Measurements from ENCODE around the gene ZBTB45. TPM values are rescaled to one million over a fixed set of nuclear protein-coding genes. Genes with fewer than 3 reads are reported as not detected.
"Not testable (repeated sequence)": the region's sequence is repeated elsewhere in the genome, so short reads cannot be mapped to it uniquely, and the experiment has no call there.

ZBTB45 gene
- total and polyA plus RNA-seq, 5 experiments from 2014 or later, result 2.8 to 23.0 (median 5.3) TPM

DNA sequence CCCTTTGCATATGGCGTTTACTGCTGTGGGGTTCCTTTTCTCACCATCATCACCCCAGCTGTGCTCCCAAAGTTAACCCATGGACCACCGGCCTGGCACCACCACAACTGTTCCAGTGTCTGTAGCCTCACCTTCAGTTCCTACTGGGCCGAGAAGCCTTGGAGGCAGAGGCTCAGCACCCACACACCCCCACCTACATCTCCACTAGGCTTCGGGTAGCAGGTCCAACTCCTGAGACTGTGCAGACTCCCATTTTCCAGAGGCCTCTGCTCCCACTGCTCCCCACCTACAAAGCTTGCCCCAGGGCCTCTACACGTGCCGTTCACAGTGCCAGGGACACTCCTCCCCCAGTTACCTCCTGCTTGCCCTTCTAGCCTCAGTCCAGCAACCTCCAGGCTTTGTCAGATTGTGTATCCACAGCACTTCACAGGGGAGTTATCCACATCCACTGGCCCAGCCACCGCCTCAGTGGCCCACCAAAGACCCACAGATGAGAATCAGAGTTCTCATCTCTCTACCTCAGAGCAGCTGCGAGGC, 21.9 kb downstream of the ZBTB45 start:
- peak overlapping the region in 5 of 10 donors; percentile 3 to 91 (median 66) for H3K27ac Mint-ChIP-seq
- DNase-seq, result no peak

DNA sequence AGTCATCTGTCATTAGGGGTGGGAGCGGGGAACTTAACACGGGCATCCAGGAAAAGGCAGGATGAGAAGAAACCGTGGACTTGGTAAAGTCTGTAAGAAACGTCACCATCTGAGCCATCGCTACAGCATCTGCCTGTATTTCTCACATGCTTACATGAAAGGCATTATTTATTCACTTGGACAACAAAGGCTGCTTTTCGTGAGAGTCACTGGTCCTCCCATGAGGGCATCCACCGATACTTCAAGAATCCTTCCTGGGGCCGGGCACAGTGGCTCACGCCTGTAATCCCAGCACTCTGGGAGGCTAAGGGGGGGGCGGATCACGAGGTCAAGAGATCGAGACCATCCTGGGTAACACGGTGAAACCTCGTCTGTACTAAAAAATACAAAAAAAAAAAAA, 27.3 kb downstream of the ZBTB45 start:
- ATAC-seq (no peak), DNase-seq (no peak)
- Mint-ChIP-seq H3K36me3 (no peaks in the 10 kb centered on the region), H3K9me3 (no peaks in the 10 kb centered on the region), H3K4me3 (no peak overlapping the region), H3K4me1 (peaks cover 0 to 9% (median 5%) of the 10 kb centered on the region in 4 donors), H3K27me3 (no peaks in the 10 kb centered on the region), H3K27ac (no peak overlapping the region)
- POLR2A ChIA-PET, result interaction anchor here (0.8 kb wide), 1 partner anchor 27 kb away, joined by 3 read pairs; the partner anchor contains the start of gene ZBTB45

More for the DNA sequence above, 21.9 kb downstream of the ZBTB45 start:
- Mint-ChIP-seq H3K4me1 (peaks cover 14 to 30% (median 22%) of the 10 kb centered on the region in 4 donors), H3K4me3 (peak overlapping the region; percentile 54 to 94 (median 64)), H3K27me3 (no peaks in the 10 kb centered on the region), H3K9me3 (peaks cover 0 to 32% (median 10%) of the 10 kb centered on the region in 9 donors), H3K36me3 (peaks cover 0 to 5% (median 0%) of the 10 kb centered on the region in 3 donors)
- POLR2A ChIA-PET, result interaction anchor here (0.6 to 1.7 kb wide), 3 partner anchors 21 to 315 kb away, joined by 3 to 5 read pairs (median 4); partner anchors contain the start of gene ZNF274
- no peak for ATAC-seq

GRCh38 chr19:58491393-58491792, 28.2 kb downstream of the ZBTB45 start:
- Mint-ChIP-seq H3K36me3 (no peaks in the 10 kb centered on the region), H3K27ac (peak overlapping the region in 3 of 10 donors; percentile 13 to 65 (median 43)), H3K4me1 (peaks cover 0 to 5% (median 2%) of the 10 kb centered on the region in 4 donors), H3K9me3 (no peaks in the 10 kb centered on the region), H3K4me3 (no peak overlapping the region), H3K27me3 (no peaks in the 10 kb centered on the region)
- DNase-seq, result no peak
- POLR2A ChIA-PET, result no interaction called here
- no peak for ATAC-seq

DNA sequence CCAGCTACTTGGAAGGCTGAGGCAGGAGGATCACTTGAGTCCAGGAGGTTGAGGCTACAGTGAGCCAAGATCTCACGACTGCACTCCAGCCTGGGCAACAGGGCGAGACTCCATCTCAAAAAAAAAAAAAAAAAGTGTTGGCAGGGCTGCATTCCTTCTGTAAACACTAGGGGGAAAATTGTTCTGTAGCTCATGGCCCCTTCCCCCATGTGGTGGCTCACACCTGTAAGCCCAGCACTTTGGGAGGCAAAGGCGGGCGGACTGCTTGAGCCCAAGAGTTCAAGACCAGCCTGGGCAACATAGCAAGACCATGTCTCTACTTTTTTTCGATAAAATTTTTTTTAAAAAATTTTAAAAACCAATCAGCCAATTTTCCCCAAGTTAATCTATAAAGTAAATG, 35.3 kb downstream of the ZBTB45 start:
- not testable (repeated sequence) for H3K9me3 Mint-ChIP-seq, H3K36me3 Mint-ChIP-seq, DNase-seq, H3K4me3 Mint-ChIP-seq, ATAC-seq, H3K4me1 Mint-ChIP-seq, H3K27ac Mint-ChIP-seq, H3K27me3 Mint-ChIP-seq
- POLR2A ChIA-PET, result interaction anchor here (0.6 to 1.4 kb wide), 7 partner anchors 11 to 76 kb away, joined by 3 to 8 read pairs (median 5); partner anchors contain the start of gene ZNF584

GRCh38 chr19:58483776-58484175, 35.8 kb downstream of the ZBTB45 start:
- Mint-ChIP-seq H3K4me3 (no peak overlapping the region), H3K9me3 (no peaks in the 10 kb centered on the region), H3K4me1 (peaks cover 0 to 3% (median 0%) of the 10 kb centered on the region in 4 donors), H3K27me3 (no peaks in the 10 kb centered on the region), H3K27ac (no peak overlapping the region), H3K36me3 (peaks cover 0 to 11% (median 0%) of the 10 kb centered on the region in 3 donors)
- POLR2A ChIA-PET, result interaction anchor here (0.7 to 1.4 kb wide), 5 partner anchors 11 to 75 kb away, joined by 3 to 8 read pairs (median 5); partner anchors contain the start of gene ZNF584
- DNase-seq (no peak), ATAC-seq (no peak)

- Mint-ChIP-seq H3K4me3 (no peak overlapping the region), H3K27ac (peak overlapping the region in 2 of 10 donors; percentile 17 to 92), H3K4me1 (peaks cover 0 to 3% (median 0%) of the 10 kb centered on the region in 4 donors), H3K9me3 (no peaks in the 10 kb centered on the region), H3K27me3 (no peaks in the 10 kb centered on the region), H3K36me3 (peaks cover 0 to 11% (median 0%) of the 10 kb centered on the region in 3 donors)
- POLR2A ChIA-PET, result no interaction called here
- no peak for DNase-seq
- no peak for ATAC-seq
Observed at GRCh38 chr19:58482372-58482771, 37.2 kb downstream of the ZBTB45 start.

GRCh38 chr19:58480831-58481230, 38.8 kb downstream of the ZBTB45 start:
- POLR2A ChIA-PET, result no interaction called here
- no peaks in the 10 kb centered on the region for H3K9me3 Mint-ChIP-seq
- H3K36me3 Mint-ChIP-seq, result peaks cover 0 to 11% (median 0%) of the 10 kb centered on the region in 3 donors
- H3K4me1 Mint-ChIP-seq, result peaks cover 7 to 9% (median 8%) of the 10 kb centered on the region in 4 donors
- H3K4me3 Mint-ChIP-seq, result no peak overlapping the region
- no peaks in the 10 kb centered on the region for H3K27me3 Mint-ChIP-seq
- peak overlapping the region in 2 of 10 donors; percentile 17 to 21 for H3K27ac Mint-ChIP-seq
- DNase-seq, result no peak
- ATAC-seq, result no peak

- DNase-seq (no peak), ATAC-seq (no peak)
- no peak overlapping the region for H3K4me3 Mint-ChIP-seq
- H3K27me3 Mint-ChIP-seq, result no peaks in the 10 kb centered on the region
- H3K36me3 Mint-ChIP-seq, result peaks cover 0 to 11% (median 0%) of the 10 kb centered on the region in 3 donors
- POLR2A ChIA-PET, result no interaction called here
- H3K27ac Mint-ChIP-seq, result no peak overlapping the region
- no peaks in the 10 kb centered on the region for H3K9me3 Mint-ChIP-seq
- peaks cover 7 to 12% (median 9%) of the 10 kb centered on the region in 4 donors for H3K4me1 Mint-ChIP-seq
Observed at GRCh38 chr19:58480481-58480830, 39.2 kb downstream of the ZBTB45 start.

DNA sequence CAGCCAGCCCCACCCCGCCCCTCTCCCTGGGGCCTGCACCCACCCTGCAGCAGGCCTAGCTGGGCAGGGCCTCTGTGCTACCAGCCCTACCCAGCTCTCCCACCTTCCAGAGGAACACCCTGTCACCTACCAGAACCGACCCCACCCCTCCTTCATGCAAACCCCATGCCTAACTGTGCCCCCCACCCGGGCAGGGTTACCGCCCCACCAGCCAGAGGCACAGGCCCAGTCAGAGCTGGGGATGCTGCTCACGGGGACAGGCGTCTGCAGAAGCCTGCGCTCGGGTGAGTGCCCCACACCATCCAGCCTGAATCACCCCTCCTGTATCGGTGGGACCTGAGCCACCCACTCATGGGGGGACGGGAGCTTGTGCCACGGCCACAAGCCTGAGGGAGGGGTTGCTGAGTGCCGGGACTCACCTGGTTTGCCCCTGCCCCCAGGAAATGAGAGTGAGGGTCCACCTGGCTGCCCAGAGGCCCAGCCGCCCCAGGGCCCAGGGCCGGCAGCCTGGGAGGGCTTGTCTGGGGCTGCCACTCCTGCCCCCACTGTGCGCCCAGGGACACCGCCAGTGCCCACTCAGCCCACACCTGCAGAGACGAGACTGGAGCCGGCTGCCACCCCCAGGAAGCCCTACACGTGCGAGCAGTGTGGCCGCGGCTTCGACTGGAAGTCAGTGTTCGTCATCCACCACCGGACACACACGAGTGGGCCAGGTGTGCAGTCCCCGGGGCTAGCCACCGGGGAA, 39.7 kb downstream of the ZBTB45 start:
- H3K27me3 Mint-ChIP-seq, result no peaks in the 10 kb centered on the region
- no peak for DNase-seq
- POLR2A ChIA-PET, result interaction anchor here (0.6 kb wide), 1 partner anchor 50 kb away, joined by 5 read pairs; no protein-coding TSS in a partner anchor

GRCh38 chr19:58479303-58479702, 40.3 kb downstream of the ZBTB45 start:
- peaks cover 7 to 18% (median 15%) of the 10 kb centered on the region in 4 donors for H3K4me1 Mint-ChIP-seq
- H3K4me3 Mint-ChIP-seq, result peak overlapping the region in 2 of 10 donors; percentile 11 to 45
- POLR2A ChIA-PET, result interaction anchor here (0.6 to 1.4 kb wide), 4 partner anchors 14 to 774 kb away, joined by 3 to 7 read pairs (median 4); no protein-coding TSS in a partner anchor
- H3K9me3 Mint-ChIP-seq, result no peaks in the 10 kb centered on the region
- peaks cover 0 to 11% (median 0%) of the 10 kb centered on the region in 3 donors for H3K36me3 Mint-ChIP-seq
- DNase-seq (no peak), ATAC-seq (no peak)
- peak overlapping the region in 4 of 10 donors; percentile 15 to 66 (median 38) for H3K27ac Mint-ChIP-seq
- H3K27me3 Mint-ChIP-seq, result no peaks in the 10 kb centered on the region

More for the DNA sequence above, 39.7 kb downstream of the ZBTB45 start:
- Mint-ChIP-seq H3K4me3 (no peak overlapping the region), H3K4me1 (peaks cover 7 to 17% (median 12%) of the 10 kb centered on the region in 4 donors), H3K9me3 (no peaks in the 10 kb centered on the region), H3K27ac (peak overlapping the region in 1 of 10 donors; percentile 66), H3K36me3 (peaks cover 0 to 11% (median 0%) of the 10 kb centered on the region in 3 donors)
- ATAC-seq, result no peak

DNA sequence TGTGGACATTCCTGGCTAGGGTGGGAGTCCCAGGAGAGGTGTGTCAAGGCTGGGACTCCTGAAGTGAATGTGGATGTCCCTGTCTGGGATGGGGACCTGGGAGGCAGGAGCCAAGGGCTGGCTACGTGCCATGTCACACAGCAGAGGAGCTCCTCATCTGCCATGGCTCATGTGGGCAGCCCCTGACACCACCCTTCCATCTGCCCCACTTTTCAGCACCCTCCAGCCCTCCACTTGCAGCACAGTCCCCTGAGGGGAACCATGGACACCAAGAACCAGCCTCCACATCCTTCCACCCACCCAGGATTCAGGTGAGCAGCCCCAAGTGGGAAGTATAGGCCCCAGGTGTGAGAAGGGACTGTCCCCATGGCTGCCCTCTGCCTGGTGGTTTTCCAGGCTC, 41.7 kb downstream of the ZBTB45 start:
- no peaks in the 10 kb centered on the region for H3K27me3 Mint-ChIP-seq
- no peaks in the 10 kb centered on the region for H3K9me3 Mint-ChIP-seq
- H3K4me3 Mint-ChIP-seq, result peak overlapping the region in 3 of 10 donors; percentile 6 to 43 (median 28)
- H3K4me1 Mint-ChIP-seq, result peaks cover 7 to 22% (median 15%) of the 10 kb centered on the region in 4 donors
- POLR2A ChIA-PET, result interaction anchor here (1.0 to 1.4 kb wide), 2 partner anchors 15 to 41 kb away, joined by 3 read pairs; partner anchors contain the start of gene ZBTB45
- peak overlapping the region in 2 of 10 donors; percentile 14 to 48 for H3K27ac Mint-ChIP-seq
- ATAC-seq, result no peak
- no peak for DNase-seq
- H3K36me3 Mint-ChIP-seq, result peaks cover 0 to 15% (median 0%) of the 10 kb centered on the region in 3 donors

DNA sequence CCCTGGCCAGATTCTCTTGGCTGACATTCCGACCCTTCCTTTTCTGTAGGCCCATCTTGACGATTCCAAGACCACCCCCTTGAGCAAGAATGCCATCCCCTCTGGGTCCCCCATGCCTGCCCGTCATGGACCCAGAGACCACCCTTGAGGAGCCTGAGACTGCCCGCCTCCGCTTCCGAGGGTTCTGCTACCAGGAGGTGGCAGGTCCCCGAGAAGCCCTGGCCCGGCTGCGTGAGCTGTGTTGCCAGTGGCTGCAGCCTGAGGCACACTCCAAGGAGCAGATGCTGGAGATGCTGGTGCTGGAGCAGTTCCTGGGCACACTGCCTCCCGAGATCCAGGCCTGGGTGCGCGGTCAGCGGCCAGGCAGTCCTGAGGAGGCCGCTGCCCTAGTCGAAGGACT, 42.5 kb downstream of the ZBTB45 start:
- ATAC-seq (no peak), DNase-seq (no peak)
- Mint-ChIP-seq H3K4me1 (peaks cover 7 to 22% (median 13%) of the 10 kb centered on the region in 4 donors), H3K27ac (peak overlapping the region; percentile 94 to 100 (median 99)), H3K27me3 (no peaks in the 10 kb centered on the region), H3K4me3 (peak overlapping the region; percentile 88 to 99 (median 96)), H3K9me3 (no peaks in the 10 kb centered on the region), H3K36me3 (peaks cover 0 to 17% (median 0%) of the 10 kb centered on the region in 3 donors)
- POLR2A ChIA-PET, result interaction anchor here (0.5 to 1.2 kb wide), 5 partner anchors 12 to 74 kb away, joined by 4 read pairs; partner anchors contain the start of gene ZBTB45
